ENCODE results near the gene FKBP1A. TPM values are rescaled to one million over a fixed set of nuclear protein-coding genes. Genes with fewer than 3 reads are reported as not detected.

Gene FKBP1A
- total RNA-seq, 1 donor from 2014 or later: 155 TPM

DNA sequence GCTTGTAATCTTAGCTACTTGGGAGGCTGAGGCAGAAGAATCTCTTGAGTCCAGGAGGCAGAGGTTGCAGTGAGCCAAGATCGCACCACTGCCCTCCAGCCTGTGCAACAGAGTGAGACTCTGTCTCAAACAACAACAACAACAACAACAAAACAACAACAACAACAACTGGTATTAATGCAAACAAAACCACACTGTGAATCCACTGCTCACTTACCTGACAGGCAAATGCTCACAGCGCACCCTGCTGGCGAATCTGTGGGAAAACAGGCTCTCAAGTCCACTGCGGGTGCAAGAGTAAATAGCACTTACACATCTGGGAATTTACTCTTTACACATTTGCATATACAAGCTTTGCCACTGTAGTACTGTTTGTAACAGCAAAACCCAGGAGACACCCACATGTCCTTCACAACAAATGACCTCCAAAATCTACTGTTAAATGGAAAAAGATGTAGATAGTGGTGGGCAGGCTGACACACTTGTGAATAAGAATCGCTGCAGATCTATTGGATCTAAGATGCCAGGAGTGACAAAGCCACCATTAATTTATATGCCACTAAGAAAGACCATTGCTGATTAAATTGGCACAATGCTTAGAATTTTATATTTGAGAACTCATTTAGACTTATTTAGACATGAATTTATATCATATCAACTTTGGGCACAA is 44.5 kb upstream of the FKBP1A start:
- DNase-seq (ENCODE audit: low read depth): peak; percentile 26
- H3K4me3 ChIP-seq (ENCODE audit: low read depth, low read length): no peak overlapping the region
- H3K36me3 ChIP-seq (ENCODE audit: control insufficient read depth, insufficient read depth, low read length): no peaks in the 10 kb centered on the region
- peak; percentile 79 for TF ChIP-seq CTCF (IDR thresholded peaks at IDR 0.05; ENCODE audit: insufficient read depth, low read length, poor library complexity, severe bottlenecking)
- no peaks in the 10 kb centered on the region for H3K27me3 ChIP-seq (ENCODE audit: control insufficient read depth, insufficient read depth, low read length)

DNA sequence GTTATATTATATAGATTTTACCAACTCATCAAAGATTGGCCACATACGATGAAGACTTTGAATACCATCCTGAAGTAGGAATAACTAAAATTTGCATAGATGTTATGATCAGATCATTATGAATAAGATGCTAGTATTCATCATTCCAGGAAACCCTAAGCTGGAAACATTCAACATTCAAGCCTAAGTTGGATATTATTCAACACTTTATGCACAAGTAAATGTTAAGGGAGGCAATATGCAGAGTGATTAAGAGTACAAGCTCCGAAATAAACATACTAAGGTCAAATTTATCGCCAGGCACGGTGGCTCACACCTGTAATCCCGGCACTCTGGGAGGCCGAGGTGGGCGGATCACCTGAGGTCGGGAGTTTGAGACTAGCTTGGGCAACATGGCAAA is 43.4 kb upstream of the FKBP1A start:
- no peak for DNase-seq (ENCODE audit: low read depth)
- Histone ChIP-seq H3K27me3 (ENCODE audit: control insufficient read depth, insufficient read depth, low read length) (no peaks in the 10 kb centered on the region), H3K36me3 (ENCODE audit: control insufficient read depth, insufficient read depth, low read length) (no peaks in the 10 kb centered on the region), H3K4me3 (ENCODE audit: low read depth, low read length) (no peak overlapping the region)
- TF ChIP-seq CTCF (IDR thresholded peaks at IDR 0.05; ENCODE audit: insufficient read depth, low read length, poor library complexity, severe bottlenecking): no peak

- Histone ChIP-seq H3K4me3 (ENCODE audit: low read depth, low read length) (no peak overlapping the region), H3K27me3 (ENCODE audit: control insufficient read depth, insufficient read depth, low read length) (no peaks in the 10 kb centered on the region), H3K36me3 (ENCODE audit: control insufficient read depth, insufficient read depth, low read length) (no peaks in the 10 kb centered on the region)
- TF ChIP-seq CTCF (IDR thresholded peaks at IDR 0.05; ENCODE audit: insufficient read depth, low read length, poor library complexity, severe bottlenecking): no peak
- no peak for DNase-seq (ENCODE audit: low read depth)
Observed at GRCh38 chr20:1435337-1435699, 42.5 kb upstream of the FKBP1A start.

- Histone ChIP-seq H3K4me3 (ENCODE audit: low read depth, low read length) (no peak overlapping the region), H3K27me3 (ENCODE audit: control insufficient read depth, insufficient read depth, low read length) (no peaks in the 10 kb centered on the region), H3K36me3 (ENCODE audit: control insufficient read depth, insufficient read depth, low read length) (no peaks in the 10 kb centered on the region)
- DNase-seq (ENCODE audit: low read depth): peak; percentile 63
- no peak for TF ChIP-seq CTCF (IDR thresholded peaks at IDR 0.05; ENCODE audit: insufficient read depth, low read length, poor library complexity, severe bottlenecking)
Observed at GRCh38 chr20:1434571-1435336, 41.9 kb upstream of the FKBP1A start.

- TF ChIP-seq CTCF (IDR thresholded peaks at IDR 0.05; ENCODE audit: insufficient read depth, low read length, poor library complexity, severe bottlenecking): no peak
- no peaks in the 10 kb centered on the region for H3K27me3 ChIP-seq (ENCODE audit: control insufficient read depth, insufficient read depth, low read length)
- no peak for DNase-seq (ENCODE audit: low read depth)
- no peak overlapping the region for H3K4me3 ChIP-seq (ENCODE audit: low read depth, low read length)
- no peaks in the 10 kb centered on the region for H3K36me3 ChIP-seq (ENCODE audit: control insufficient read depth, insufficient read depth, low read length)
Observed at GRCh38 chr20:1431158-1431557, 38.3 kb upstream of the FKBP1A start.
